OCI-LY3 (cell line): Measurements from ENCODE around the gene EPAS1.

Source experiments
- EZH2phosphoT487 ChIP-seq: fragments of 200-600 bp; shearing (Covaris generic); IDR thresholded peaks from 2 replicates; pipeline ENCODE4 v1.6.1; 2018; ENCODE audit warnings: antibody characterized with exemption, mixed run types, low read depth
- TF ChIP-seq, protein P1 (sequence below): fragments of 200-600, 300-600 bp; sonication (generic); IDR thresholded peaks from 2 replicates; pipeline ENCODE4 v1.5.1; 2014; ENCODE audit warnings: antibody characterized with exemption, low read length, low read depth

- TF ChIP-seq, protein P1, sequence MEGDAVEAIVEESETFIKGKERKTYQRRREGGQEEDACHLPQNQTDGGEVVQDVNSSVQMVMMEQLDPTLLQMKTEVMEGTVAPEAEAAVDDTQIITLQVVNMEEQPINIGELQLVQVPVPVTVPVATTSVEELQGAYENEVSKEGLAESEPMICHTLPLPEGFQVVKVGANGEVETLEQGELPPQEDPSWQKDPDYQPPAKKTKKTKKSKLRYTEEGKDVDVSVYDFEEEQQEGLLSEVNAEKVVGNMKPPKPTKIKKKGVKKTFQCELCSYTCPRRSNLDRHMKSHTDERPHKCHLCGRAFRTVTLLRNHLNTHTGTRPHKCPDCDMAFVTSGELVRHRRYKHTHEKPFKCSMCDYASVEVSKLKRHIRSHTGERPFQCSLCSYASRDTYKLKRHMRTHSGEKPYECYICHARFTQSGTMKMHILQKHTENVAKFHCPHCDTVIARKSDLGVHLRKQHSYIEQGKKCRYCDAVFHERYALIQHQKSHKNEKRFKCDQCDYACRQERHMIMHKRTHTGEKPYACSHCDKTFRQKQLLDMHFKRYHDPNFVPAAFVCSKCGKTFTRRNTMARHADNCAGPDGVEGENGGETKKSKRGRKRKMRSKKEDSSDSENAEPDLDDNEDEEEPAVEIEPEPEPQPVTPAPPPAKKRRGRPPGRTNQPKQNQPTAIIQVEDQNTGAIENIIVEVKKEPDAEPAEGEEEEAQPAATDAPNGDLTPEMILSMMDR, result no peak
- no peak for TF ChIP-seq EZH2phosphoT487
These were observed 12.1 kb downstream of the EPAS1 start for GRCh38 chr2:46309052-46309953.
